SK-N-SH treated with all-trans-retinoic acid at 6 μM for 48 hours (cell line): ENCODE results near the gene SMS.

ENCODE experiments used
- ARNTL ChIP-seq: fragments of 450-650 bp; formaldehyde crosslinking; IDR thresholded peaks from 2 replicates; pipeline ENCODE4 v1.5.0; 2020; ENCODE audit warnings: low read depth, mild to moderate bottlenecking, moderate library complexity, borderline replicate concordance
- CSDC2 ChIP-seq: fragments of 250-450 bp; sonication (Bioruptor Pico); IDR thresholded peaks from 2 replicates; pipeline ENCODE4 v1.5.0; 2020; ENCODE audit warnings: mild to moderate bottlenecking, moderate library complexity
- ESRRG ChIP-seq: fragments of 250-450 bp; sonication (Bioruptor Pico); IDR thresholded peaks from 2 replicates; pipeline ENCODE4 v1.6.1; 2021; ENCODE audit warnings: mild to moderate bottlenecking
- GLIS3 ChIP-seq: fragments of 250-450 bp; sonication (Bioruptor Pico); IDR thresholded peaks from 2 replicates; pipeline ENCODE4 v1.5.0; 2020; ENCODE audit warnings: mild to moderate bottlenecking, moderate library complexity
- SNAI2 ChIP-seq: fragments of 250-450 bp; sonication (Bioruptor Pico); IDR thresholded peaks from 2 replicates; pipeline ENCODE4 v1.5.0; 2020; ENCODE audit warnings: mild to moderate bottlenecking, moderate library complexity
- ZFP3 ChIP-seq: fragments of 250-450 bp; sonication (Bioruptor Pico); IDR thresholded peaks from 2 replicates; pipeline ENCODE4 v1.5.0; 2020; ENCODE audit warnings: mild to moderate bottlenecking, moderate library complexity
- TF ChIP-seq, protein P1 (sequence below): fragments of 250-450 bp; sonication (Bioruptor Pico); IDR thresholded peaks from 2 replicates; pipeline ENCODE4 v1.8.0; 2020; ENCODE audit warnings: mild to moderate bottlenecking, moderate library complexity, borderline replicate concordance
- TF ChIP-seq, protein P2 (sequence below): fragments of 250-450 bp; sonication (Bioruptor Pico); IDR thresholded peaks from 2 replicates; pipeline ENCODE4 v1.5.1; 2020; ENCODE audit warnings: low read depth, mild to moderate bottlenecking, moderate library complexity

DNA sequence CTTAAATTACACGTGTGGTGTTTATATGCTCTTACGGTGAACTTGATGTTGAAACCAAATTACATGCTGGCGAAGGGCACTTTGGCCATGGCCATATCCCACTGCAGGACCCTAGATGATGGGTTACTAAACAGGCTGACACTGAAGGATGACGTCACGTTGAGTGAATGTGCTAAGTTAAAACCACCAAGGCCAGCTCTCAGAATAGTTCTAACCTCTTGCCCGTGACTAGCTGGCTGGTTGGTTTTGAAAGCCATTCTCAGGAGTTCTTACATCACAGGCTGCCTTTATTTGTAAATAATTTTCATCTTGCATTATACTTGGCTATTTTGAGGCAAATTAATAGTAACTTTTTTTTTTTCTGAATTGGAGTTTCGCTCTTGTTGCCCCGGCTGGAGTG lies 50.3 kb downstream of the SMS start:
- TF ChIP-seq ZFP3 (CRISPR knock-in tag), result no peak
- no peak for TF ChIP-seq CSDC2 (CRISPR knock-in tag)
- TF ChIP-seq, protein P1, sequence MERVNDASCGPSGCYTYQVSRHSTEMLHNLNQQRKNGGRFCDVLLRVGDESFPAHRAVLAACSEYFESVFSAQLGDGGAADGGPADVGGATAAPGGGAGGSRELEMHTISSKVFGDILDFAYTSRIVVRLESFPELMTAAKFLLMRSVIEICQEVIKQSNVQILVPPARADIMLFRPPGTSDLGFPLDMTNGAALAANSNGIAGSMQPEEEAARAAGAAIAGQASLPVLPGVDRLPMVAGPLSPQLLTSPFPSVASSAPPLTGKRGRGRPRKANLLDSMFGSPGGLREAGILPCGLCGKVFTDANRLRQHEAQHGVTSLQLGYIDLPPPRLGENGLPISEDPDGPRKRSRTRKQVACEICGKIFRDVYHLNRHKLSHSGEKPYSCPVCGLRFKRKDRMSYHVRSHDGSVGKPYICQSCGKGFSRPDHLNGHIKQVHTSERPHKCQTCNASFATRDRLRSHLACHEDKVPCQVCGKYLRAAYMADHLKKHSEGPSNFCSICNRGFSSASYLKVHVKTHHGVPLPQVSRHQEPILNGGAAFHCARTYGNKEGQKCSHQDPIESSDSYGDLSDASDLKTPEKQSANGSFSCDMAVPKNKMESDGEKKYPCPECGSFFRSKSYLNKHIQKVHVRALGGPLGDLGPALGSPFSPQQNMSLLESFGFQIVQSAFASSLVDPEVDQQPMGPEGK (CRISPR knock-in tag), result no peak
- no peak for TF ChIP-seq SNAI2 (CRISPR knock-in tag)
- TF ChIP-seq, protein P2, sequence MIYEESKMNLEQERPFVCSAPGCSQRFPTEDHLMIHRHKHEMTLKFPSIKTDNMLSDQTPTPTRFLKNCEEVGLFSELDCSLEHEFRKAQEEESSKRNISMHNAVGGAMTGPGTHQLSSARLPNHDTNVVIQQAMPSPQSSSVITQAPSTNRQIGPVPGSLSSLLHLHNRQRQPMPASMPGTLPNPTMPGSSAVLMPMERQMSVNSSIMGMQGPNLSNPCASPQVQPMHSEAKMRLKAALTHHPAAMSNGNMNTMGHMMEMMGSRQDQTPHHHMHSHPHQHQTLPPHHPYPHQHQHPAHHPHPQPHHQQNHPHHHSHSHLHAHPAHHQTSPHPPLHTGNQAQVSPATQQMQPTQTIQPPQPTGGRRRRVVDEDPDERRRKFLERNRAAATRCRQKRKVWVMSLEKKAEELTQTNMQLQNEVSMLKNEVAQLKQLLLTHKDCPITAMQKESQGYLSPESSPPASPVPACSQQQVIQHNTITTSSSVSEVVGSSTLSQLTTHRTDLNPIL, result no peak
- TF ChIP-seq ARNTL (CRISPR knock-in tag), result no peak
- TF ChIP-seq GLIS3 (CRISPR knock-in tag), result no peak
- TF ChIP-seq ESRRG (CRISPR knock-in tag), result no peak
